ENCODE results near the gene TIMM13. TPM values are rescaled to one million over a fixed set of nuclear protein-coding genes. Genes with fewer than 3 reads are reported as not detected.
A peak's percentile ranks its signal among the peaks of the same experiment; 100 is the strongest.

TIMM13 gene
- total and polyA plus RNA-seq, 10 of the 15 experiments (the other 5 are each of a cell fraction or from before 2014, with no cell fraction given), result 9.9 to 205 (median 63.6) TPM

GRCh38 chr19:2476451-2477140 is 49.2 kb upstream of the TIMM13 start:
- intact Hi-C loops (cut with micrococcal nuclease; ENCODE audit: unreplicated experiment) (loop anchor here (1.0 to 2.0 kb wide), 2 partner anchors 76 to 86 kb away; no protein-coding TSS in a partner anchor), in situ Hi-C loops (cut with MboI) (no loop called here)
- no peak overlapping the region for H2AFZ ChIP-seq (ENCODE audit: control insufficient read depth, low read depth, low read length)
- ATAC-seq (peak; percentile 5), DNase-seq (ENCODE audit: low read depth, low spot score) (no peak), FAIRE-seq (no peak)
- BruUV-seq (replicated peaks), result TSS peak; percentile 96
- H3K9ac ChIP-seq (ENCODE audit: control insufficient read depth, insufficient read depth, low read length), result peak overlapping the region; percentile 96
- peak overlapping the region; percentile 95 for H3K27ac ChIP-seq (ENCODE audit: control insufficient read depth, insufficient read depth)
- ChIA-PET POLR2A (interaction anchor here (0.6 to 6.8 kb wide), 26 partner anchors 10 to 655 kb away, joined by 3 to 166 read pairs (median 4); partner anchors contain the start of genes LMNB2, LSM7, SPPL2B and THOP1), CTCF (interaction anchor here (0.5 to 5.8 kb wide), 22 partner anchors 15 to 321 kb away, joined by 3 to 113 read pairs (median 5); no protein-coding TSS in a partner anchor), RAD21 (ENCODE audit: unreplicated experiment) (interaction anchor here (0.7 to 6.5 kb wide), 33 partner anchors 14 to 1094 kb away, joined by 3 to 221 read pairs (median 6); partner anchors contain the start of genes LMNB2 and TIMM13), SMC1A (ENCODE audit: uncharacterized antibody, unreplicated experiment) (interaction anchor here (1.0 to 10.5 kb wide), 20 partner anchors 14 to 160 kb away, joined by 3 to 143 read pairs (median 6); partner anchors contain the start of gene LMNB2)
- H3K4me2 ChIP-seq (ENCODE audit: control insufficient read depth, insufficient read depth), result peak overlapping the region; percentile 98; the same call in 1 of the 2 replicates
- peaks cover 2% of the 10 kb centered on the region in 2 experiments; a peak in 2 of 4 replicates for H3K36me3 ChIP-seq (ENCODE audit: control insufficient read depth in 2 of 2, insufficient read depth in 2 of 2, low read length in 1 of 2)
- under 1% methylated on average over 35 of the region's 42 CpGs for WGBS (ENCODE audit: insufficient coverage, insufficient replicate concordance, low lambda C conversion rate, missing lambda C conversion rate)
- H3K4me3 ChIP-seq, result peak overlapping the region; percentile 100
- H3K79me2 ChIP-seq (ENCODE audit: control insufficient read depth, insufficient read depth, low read length), result peaks cover 44% of the 10 kb centered on the region
- peaks cover 12% of the 10 kb centered on the region; the same call in 1 of the 2 replicates for H4K20me1 ChIP-seq (ENCODE audit: control insufficient read depth, insufficient read depth)
- no peaks in the 10 kb centered on the region for H3K27me3 ChIP-seq (replicated peaks in 1 of 2; ENCODE audit: control insufficient read depth in 2 of 2, insufficient read depth in 2 of 2, low read length in 1 of 2)
- H3K9me3 ChIP-seq (replicated peaks; ENCODE audit: control insufficient read depth, insufficient read depth, low read length), result no peaks in the 10 kb centered on the region; the same call in 2 of the 3 replicates
- H3K4me1 ChIP-seq (ENCODE audit: control insufficient read depth, insufficient read depth, low read length), result peaks cover 12% of the 10 kb centered on the region
- TF ChIP-seq POLR2AphosphoS5 (IDR thresholded peaks at IDR 0.05; ENCODE audit: low read length) (peak; percentile 78), TCF12 (IDR thresholded peaks at IDR 0.05; ENCODE audit: low read depth, low read length) (no peak), REST (IDR thresholded peaks at IDR 0.05; ENCODE audit: low read depth, low read length) (0 out of 2 replicates have a peak, but pooled peaks have one; percentile 6), ZBTB11 (CRISPR knock-in tag; IDR thresholded peaks at IDR 0.05) (no peak), MEF2B (IDR thresholded peaks at IDR 0.05; ENCODE audit: partially characterized antibody, poor library complexity, severe bottlenecking) (no peak), JUNB (IDR thresholded peaks at IDR 0.05) (no peak), STAT1 (conservative IDR thresholded peaks at IDR 0.05) (no peak), LARP7 (IDR thresholded peaks at IDR 0.05) (peak; percentile 95), SP1 (IDR thresholded peaks at IDR 0.05; ENCODE audit: low read depth, low read length) (no peak), SUPT20H (IDR thresholded peaks at IDR 0.05; ENCODE audit: borderline replicate concordance, control insufficient read depth, low read depth, low read length) (no peak), PKNOX1 (IDR thresholded peaks at IDR 0.05) (no peak), E2F4 (IDR thresholded peaks at IDR 0.05; ENCODE audit: low read depth, low read length) (no peak), MXI1 (IDR thresholded peaks at IDR 0.05; ENCODE audit: low read depth, low read length) (no peak)
